ENCODE measurements around the gene CMC2.
A peak's percentile ranks its signal among the peaks of the same experiment; 100 is the strongest.

- TF ChIP-seq CTCF (IDR thresholded peaks at IDR 0.05; ENCODE audit: insufficient read depth, low read length, poor library complexity, severe bottlenecking) (peak; percentile 44), EZH2phosphoT487 (conservative IDR thresholded peaks at IDR 0.05; ENCODE audit: low read length) (no peak)
Measured at GRCh38 chr16:80974649-80975376, 31.9 kb downstream of the CMC2 start.

Data from SU-DHL-6 (cell line).